Neuronal stem cell (in vitro differentiated cells): ENCODE measurements around the gene DPH7.
"Not testable (repeated sequence)": the region's sequence is repeated elsewhere in the genome, so short reads cannot be mapped to it uniquely, and the experiment has no call there.

Experiments
- DNase-seq: peaks from one replicate; pipeline ENCODE4 v3.0.0-alpha.2; 2013; ENCODE audit warnings: low spot score
- H2AFZ ChIP-seq: one replicate; pipeline ENCODE4 v1.6.1; 2013; ENCODE audit warnings: mild to moderate bottlenecking, low read length, inconsistent platforms
- H2AK5ac ChIP-seq: 2 replicates; pipeline ENCODE4 v1.6.1; 2013; ENCODE audit warnings: low read depth, mild to moderate bottlenecking, inconsistent platforms, low read length, moderate library complexity, mixed read lengths
- H2BK120ac ChIP-seq: 2 replicates; pipeline ENCODE4 v1.6.1; 2013; ENCODE audit warnings: low read depth, mild to moderate bottlenecking, inconsistent platforms, low read length, moderate library complexity, mixed read lengths
- H2BK12ac ChIP-seq: one replicate; pipeline ENCODE4 v1.6.1; 2013; ENCODE audit warnings: low read length, inconsistent platforms
- H2BK15ac ChIP-seq: 2 replicates; pipeline ENCODE4 v1.6.1; 2013; ENCODE audit warnings: mild to moderate bottlenecking, low read length, inconsistent platforms, mixed read lengths
- H2BK5ac ChIP-seq: one replicate; pipeline ENCODE4 v1.6.1; 2013; ENCODE audit warnings: inconsistent platforms, mild to moderate bottlenecking, low read length, moderate library complexity
- H3K14ac ChIP-seq: one replicate; pipeline ENCODE4 v1.6.1; 2013; ENCODE audit warnings: low read length, inconsistent platforms
- H3K18ac ChIP-seq: 2 replicates; pipeline ENCODE4 v1.6.1; 2013; ENCODE audit warnings: low read length, inconsistent platforms
- H3K23ac ChIP-seq: 2 replicates; pipeline ENCODE4 v1.6.1; 2013; ENCODE audit warnings: low read depth, mild to moderate bottlenecking, mixed read lengths, low read length, inconsistent platforms; ENCODE audit not compliant: poor library complexity
- H3K27ac ChIP-seq: replicated peaks from 3 replicates; pipeline ENCODE4 v1.5.1; 2013; ENCODE audit warnings: low read length, inconsistent platforms
- H3K27me3 ChIP-seq, 3 experiments: 2 replicates each; pipeline ENCODE4 v1.6.1; 2013; ENCODE audit warnings: low read length in 3 of 3, mild to moderate bottlenecking in 2 of 3, inconsistent platforms in 1 of 3, low read depth in 1 of 3, mixed read lengths in 1 of 3, moderate library complexity in 1 of 3; ENCODE audit not compliant: control insufficient read depth in 3 of 3, insufficient read depth in 3 of 3
- H3K36me3 ChIP-seq, 2 donors: replicated peaks in 1 of 2; 2 replicates each; pipeline ENCODE4 v1.6.1; 2013; ENCODE audit warnings: low read length in 2 of 2; ENCODE audit not compliant: control insufficient read depth in 2 of 2, insufficient read depth in 2 of 2
- H3K4ac ChIP-seq: 2 replicates; pipeline ENCODE4 v1.6.1; 2013; ENCODE audit warnings: inconsistent platforms, mild to moderate bottlenecking, low read length, moderate library complexity
- H3K4me1 ChIP-seq, 2 donors: 1 replicate in 1 of 2; 2 replicates in 1 of 2; pipeline ENCODE4 v1.6.1; 2013; ENCODE audit warnings: low read length in 2 of 2, low read depth in 1 of 2; ENCODE audit not compliant: control insufficient read depth in 2 of 2, insufficient read depth in 1 of 2
- H3K4me2 ChIP-seq: one replicate; pipeline ENCODE4 v1.6.1; 2013; ENCODE audit warnings: mild to moderate bottlenecking, low read length, inconsistent platforms; ENCODE audit not compliant: insufficient read depth, poor library complexity, severe bottlenecking
- H3K4me3 ChIP-seq, 2 donors: 2 replicates each; pipeline ENCODE4 v1.5.1; 2013; ENCODE audit warnings: low read length in 2 of 2, mild to moderate bottlenecking in 2 of 2, inconsistent platforms in 1 of 2, moderate library complexity in 1 of 2
- H3K79me1 ChIP-seq: one replicate; pipeline ENCODE4 v1.6.1; 2013; ENCODE audit warnings: low read depth, mild to moderate bottlenecking, inconsistent platforms, low read length, moderate library complexity
- H3K9ac ChIP-seq: one replicate; pipeline ENCODE4 v1.6.1; 2013; ENCODE audit warnings: mild to moderate bottlenecking, low read depth, low read length, inconsistent platforms; ENCODE audit not compliant: poor library complexity
- H3K9me3 ChIP-seq, 2 donors: replicated peaks in 1 of 2; 2 replicates each; pipeline versions ENCODE3 to v1.6.1; 2013; ENCODE audit warnings: low read length in 2 of 2, mild to moderate bottlenecking in 2 of 2, inconsistent platforms in 1 of 2, low read depth in 1 of 2, mixed read lengths in 1 of 2, moderate library complexity in 1 of 2; ENCODE audit not compliant: control insufficient read depth in 2 of 2, insufficient read depth in 1 of 2
- H4K8ac ChIP-seq: one replicate; pipeline ENCODE4 v1.6.1; 2013; ENCODE audit warnings: low read depth, mild to moderate bottlenecking, inconsistent platforms, low read length, moderate library complexity
- H4K91ac ChIP-seq: one replicate; pipeline ENCODE4 v1.6.1; 2013; ENCODE audit warnings: low read length, low read depth, mild to moderate bottlenecking, inconsistent platforms; ENCODE audit not compliant: poor library complexity
- WGBS, 2 donors: extraction: QIAGEN DNeasy Blood & Tissue Kit; methylation state at CpG; one replicate each; pipeline ENCODE4 v1.1.7; 2013; ENCODE audit warnings: missing lambda C conversion rate in 2 of 2, mixed read lengths in 1 of 2; ENCODE audit not compliant: insufficient read length in 2 of 2, insufficient replicate concordance in 1 of 2; ENCODE audit errors: extremely low coverage in 2 of 2; 5-methylcytosine and 5-hydroxymethylcytosine counted together

DPH7 gene

DNA sequence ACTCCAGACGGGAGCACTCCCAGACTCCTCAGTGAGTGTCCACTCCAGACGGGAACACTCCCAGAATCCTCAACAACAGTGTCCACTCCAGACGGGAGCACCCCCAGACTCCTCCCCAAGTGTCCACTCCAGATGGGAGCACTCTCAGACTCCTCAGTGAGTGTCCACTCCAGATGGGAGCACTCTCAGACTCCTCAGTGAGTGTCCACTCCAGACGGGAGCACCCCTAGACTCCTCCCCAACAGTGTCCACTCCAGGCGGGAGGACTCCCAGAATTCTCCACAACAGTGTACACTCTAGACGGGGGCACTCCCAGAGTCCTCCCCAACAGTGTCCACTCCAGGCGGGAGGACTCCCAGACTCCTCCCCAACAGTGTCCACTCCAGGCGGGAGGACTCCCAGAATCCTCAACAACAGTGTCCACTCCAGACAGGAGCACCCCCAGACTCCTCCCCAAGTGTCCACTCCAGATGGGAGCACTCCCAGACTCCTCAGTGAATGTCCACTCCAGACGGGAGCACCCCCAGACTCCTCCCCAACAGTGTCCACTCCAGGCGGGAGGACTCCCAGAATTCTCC lies 45.7 kb downstream of the DPH7 start:
- H3K27ac ChIP-seq, H3K36me3 ChIP-seq, H3K18ac ChIP-seq, H3K9me3 ChIP-seq, H4K8ac ChIP-seq, H2BK5ac ChIP-seq, H2BK15ac ChIP-seq, DNase-seq, H3K4me1 ChIP-seq, H3K4ac ChIP-seq, H2AK5ac ChIP-seq, H4K91ac ChIP-seq, H2AFZ ChIP-seq, H2BK12ac ChIP-seq, H3K23ac ChIP-seq, H3K9ac ChIP-seq, H3K27me3 ChIP-seq, H3K4me3 ChIP-seq, H3K14ac ChIP-seq, H3K79me1 ChIP-seq, H3K4me2 ChIP-seq, H2BK120ac ChIP-seq: not testable (repeated sequence)
- WGBS, 2 donors = no CpG with 5 or more reads among the region's 10 CpGs

DNA sequence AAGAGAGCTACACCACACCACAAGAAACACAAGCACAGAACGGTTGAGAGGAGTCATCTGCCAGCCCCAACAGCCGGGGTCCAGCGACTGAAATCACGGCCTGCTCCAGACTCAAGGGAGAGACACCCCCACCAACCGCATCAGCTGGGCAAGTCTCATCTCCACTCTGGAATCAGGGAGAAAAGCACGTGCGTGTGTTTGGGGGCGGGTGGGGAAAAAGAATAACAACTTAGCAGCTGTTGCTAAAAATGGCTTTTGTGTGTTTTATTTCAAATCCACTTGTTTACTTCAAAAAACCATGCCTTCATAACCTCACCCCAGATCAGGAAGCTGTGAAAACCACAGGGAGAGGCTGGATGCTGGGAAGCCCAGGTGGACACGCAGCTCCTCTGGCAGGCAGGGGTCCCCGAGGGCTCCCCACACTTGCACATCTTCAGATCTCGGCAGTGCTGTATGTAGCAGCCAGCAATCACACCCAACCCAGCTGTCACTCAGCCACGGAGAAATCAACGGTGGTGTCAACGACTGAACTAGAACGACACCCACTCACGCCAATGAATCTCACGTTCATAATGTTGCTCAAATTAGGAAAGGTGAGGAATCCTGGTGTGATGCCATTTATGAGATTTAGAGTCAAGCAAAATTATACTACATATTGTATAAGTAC lies 47.5 kb downstream of the DPH7 start:
- Histone ChIP-seq H3K4ac (no peak overlapping the region), H3K18ac (no peak overlapping the region), H4K91ac (no peak overlapping the region), H2BK12ac (no peak overlapping the region), H3K79me1 (no peaks in the 10 kb centered on the region), H2BK5ac (no peak overlapping the region), H2BK120ac (no peak overlapping the region), H3K4me2 (no peak overlapping the region), H3K23ac (no peak overlapping the region), H3K36me3 (no peaks in the 10 kb centered on the region), H2AFZ (no peak overlapping the region), H2AK5ac (no peak overlapping the region), H3K27me3 (no peaks in the 10 kb centered on the region), H3K14ac (no peak overlapping the region), H2BK15ac (no peak overlapping the region), H3K9me3 (no peaks in the 10 kb centered on the region), H3K4me3 (no peak overlapping the region), H3K27ac (no peak overlapping the region), H3K9ac (no peak overlapping the region), H4K8ac (no peak overlapping the region), H3K4me1 (peaks cover 0 to 2% of the 10 kb centered on the region in 2 donors)
- WGBS, 2 donors = no CpG with 5 or more reads among the region's 17 CpGs
- no peak for DNase-seq

DNA sequence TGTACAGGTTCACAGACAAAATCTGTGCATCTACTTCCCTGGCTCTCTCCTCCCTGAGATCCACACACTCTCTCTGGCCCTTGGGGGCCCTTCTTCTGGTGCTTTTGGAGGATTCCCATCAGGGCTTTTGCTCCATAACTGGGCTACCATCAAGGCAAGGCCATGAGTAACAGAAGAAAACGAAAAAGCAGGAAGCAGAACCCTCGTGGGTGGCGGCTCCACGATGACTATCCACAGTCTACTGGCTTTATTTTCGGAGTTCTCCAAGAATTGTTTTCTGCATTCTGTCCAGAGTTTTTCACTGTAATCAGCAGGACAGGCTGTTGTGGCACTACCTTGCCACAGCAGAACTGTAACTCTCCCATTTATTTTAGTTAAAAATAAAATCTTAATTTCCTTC lies 48.4 kb downstream of the DPH7 start:
- no peaks in the 10 kb centered on the region for H3K27me3 ChIP-seq
- H2BK120ac ChIP-seq = no peak overlapping the region
- no peak overlapping the region for H3K27ac ChIP-seq
- no peaks in the 10 kb centered on the region for H3K9me3 ChIP-seq
- no peak overlapping the region for H3K4me3 ChIP-seq
- no peak overlapping the region for H3K4ac ChIP-seq
- H3K23ac ChIP-seq = no peak overlapping the region
- H3K4me2 ChIP-seq = no peak overlapping the region
- no peak overlapping the region for H3K18ac ChIP-seq
- H3K14ac ChIP-seq = no peak overlapping the region
- H2BK15ac ChIP-seq = no peak overlapping the region
- H2AK5ac ChIP-seq = no peak overlapping the region
- H2AFZ ChIP-seq = no peak overlapping the region
- peaks cover 0 to 2% of the 10 kb centered on the region in 2 donors for H3K4me1 ChIP-seq
- H4K91ac ChIP-seq = no peak overlapping the region
- WGBS, 2 donors = no CpG with 5 or more reads among the region's 5 CpGs
- no peaks in the 10 kb centered on the region for H3K79me1 ChIP-seq
- no peak for DNase-seq
- no peak overlapping the region for H2BK5ac ChIP-seq
- H3K36me3 ChIP-seq = no peaks in the 10 kb centered on the region
- no peak overlapping the region for H4K8ac ChIP-seq
- H2BK12ac ChIP-seq = no peak overlapping the region
- no peak overlapping the region for H3K9ac ChIP-seq

DNA sequence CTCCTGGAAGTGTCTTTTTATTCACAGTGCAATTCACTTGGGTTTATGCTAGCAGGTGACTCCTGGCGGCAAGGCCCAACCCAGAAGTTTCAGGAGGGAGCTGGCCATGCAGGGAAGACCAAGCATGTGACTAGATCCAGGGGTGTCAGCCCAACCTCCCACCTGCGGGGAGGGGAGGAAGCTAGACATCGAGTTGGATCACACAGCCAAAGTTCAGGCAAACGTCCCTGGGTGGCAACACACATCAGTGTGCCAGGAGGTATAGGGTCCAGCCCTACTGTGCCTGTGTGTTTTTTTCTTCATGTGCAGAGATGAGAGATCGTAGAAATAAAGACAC lies 53.8 kb downstream of the DPH7 start:
- Histone ChIP-seq H2AK5ac (no peak overlapping the region), H3K27me3 (no peaks in the 10 kb centered on the region), H3K4me2 (no peak overlapping the region), H2BK12ac (no peak overlapping the region), H3K18ac (no peak overlapping the region), H4K91ac (no peak overlapping the region), H3K4me3 (no peak overlapping the region), H3K79me1 (no peaks in the 10 kb centered on the region), H3K14ac (no peak overlapping the region), H3K9ac (no peak overlapping the region), H4K8ac (no peak overlapping the region), H2BK120ac (no peak overlapping the region), H3K4ac (no peak overlapping the region), H2AFZ (no peak overlapping the region), H3K9me3 (no peaks in the 10 kb centered on the region), H2BK15ac (no peak overlapping the region), H2BK5ac (no peak overlapping the region), H3K27ac (no peak overlapping the region), H3K23ac (no peak overlapping the region), H3K36me3 (no peaks in the 10 kb centered on the region), H3K4me1 (no peaks in the 10 kb centered on the region)
- no peak for DNase-seq
- no CpG with 5 or more reads among the region's 5 CpGs for WGBS, 2 donors
